22Rv1 (cell line): ENCODE data around the gene PDLIM5.

ENCODE experiments used
- H3K27ac ChIP-seq: fragments of 450-650 bp; 2 replicates; pipeline ENCODE4 v1.5.1; 2017
- ZFX ChIP-seq: fragments of 450-650 bp; IDR thresholded peaks from 2 replicates; pipeline ENCODE4 v1.6.1; 2017; ENCODE audit warnings: antibody characterized with exemption, borderline replicate concordance
- TF ChIP-seq, protein P1 (sequence below): fragments of 450-650 bp; IDR thresholded peaks from 2 replicates; pipeline ENCODE4 v1.5.1; 2017; ENCODE audit warnings: mild to moderate bottlenecking

PDLIM5 gene

DNA sequence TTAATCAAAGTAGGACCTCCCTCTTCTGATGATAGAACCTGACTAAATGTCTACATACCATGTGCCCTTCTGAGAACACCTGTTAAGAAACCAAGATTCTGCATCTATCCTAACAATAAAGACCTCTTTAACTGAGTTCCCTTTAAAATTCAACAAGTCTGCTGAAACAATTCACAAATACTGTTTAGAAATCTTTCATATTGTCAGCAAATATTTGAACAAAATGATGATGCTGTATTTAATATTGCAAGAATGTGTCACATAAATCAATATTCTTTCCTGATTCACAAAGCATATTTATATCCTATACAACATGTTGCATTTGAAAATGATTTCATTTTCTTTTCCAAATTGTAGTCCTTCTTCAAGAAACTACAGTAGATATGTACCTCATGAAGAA is 246.4 kb downstream of the PDLIM5 start:
- TF ChIP-seq ZFX = no peak
- TF ChIP-seq, protein P1, sequence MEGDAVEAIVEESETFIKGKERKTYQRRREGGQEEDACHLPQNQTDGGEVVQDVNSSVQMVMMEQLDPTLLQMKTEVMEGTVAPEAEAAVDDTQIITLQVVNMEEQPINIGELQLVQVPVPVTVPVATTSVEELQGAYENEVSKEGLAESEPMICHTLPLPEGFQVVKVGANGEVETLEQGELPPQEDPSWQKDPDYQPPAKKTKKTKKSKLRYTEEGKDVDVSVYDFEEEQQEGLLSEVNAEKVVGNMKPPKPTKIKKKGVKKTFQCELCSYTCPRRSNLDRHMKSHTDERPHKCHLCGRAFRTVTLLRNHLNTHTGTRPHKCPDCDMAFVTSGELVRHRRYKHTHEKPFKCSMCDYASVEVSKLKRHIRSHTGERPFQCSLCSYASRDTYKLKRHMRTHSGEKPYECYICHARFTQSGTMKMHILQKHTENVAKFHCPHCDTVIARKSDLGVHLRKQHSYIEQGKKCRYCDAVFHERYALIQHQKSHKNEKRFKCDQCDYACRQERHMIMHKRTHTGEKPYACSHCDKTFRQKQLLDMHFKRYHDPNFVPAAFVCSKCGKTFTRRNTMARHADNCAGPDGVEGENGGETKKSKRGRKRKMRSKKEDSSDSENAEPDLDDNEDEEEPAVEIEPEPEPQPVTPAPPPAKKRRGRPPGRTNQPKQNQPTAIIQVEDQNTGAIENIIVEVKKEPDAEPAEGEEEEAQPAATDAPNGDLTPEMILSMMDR = no peak
- no peak overlapping the region for H3K27ac ChIP-seq

DNA sequence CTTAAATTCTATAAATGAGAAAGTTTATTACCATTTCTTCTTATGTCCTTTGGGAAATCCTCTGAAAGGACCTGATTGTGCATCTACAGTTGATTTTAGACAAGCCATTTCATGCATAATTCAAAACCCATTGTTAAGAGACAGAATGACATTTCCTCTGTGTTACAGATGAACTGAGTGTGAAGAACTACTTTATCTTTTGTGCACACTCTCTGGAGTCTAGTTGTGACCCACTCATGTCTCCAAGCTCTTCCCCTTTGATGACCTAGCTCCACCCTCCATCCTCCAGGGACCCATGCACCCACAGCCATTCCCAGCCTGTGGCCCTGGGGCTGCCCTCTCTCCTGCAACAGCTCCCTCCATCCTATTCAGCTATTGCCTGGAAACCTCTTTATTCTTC is 248.6 kb downstream of the PDLIM5 start:
- TF ChIP-seq, protein P1 = no peak
- TF ChIP-seq ZFX = no peak
- no peak overlapping the region for H3K27ac ChIP-seq

DNA sequence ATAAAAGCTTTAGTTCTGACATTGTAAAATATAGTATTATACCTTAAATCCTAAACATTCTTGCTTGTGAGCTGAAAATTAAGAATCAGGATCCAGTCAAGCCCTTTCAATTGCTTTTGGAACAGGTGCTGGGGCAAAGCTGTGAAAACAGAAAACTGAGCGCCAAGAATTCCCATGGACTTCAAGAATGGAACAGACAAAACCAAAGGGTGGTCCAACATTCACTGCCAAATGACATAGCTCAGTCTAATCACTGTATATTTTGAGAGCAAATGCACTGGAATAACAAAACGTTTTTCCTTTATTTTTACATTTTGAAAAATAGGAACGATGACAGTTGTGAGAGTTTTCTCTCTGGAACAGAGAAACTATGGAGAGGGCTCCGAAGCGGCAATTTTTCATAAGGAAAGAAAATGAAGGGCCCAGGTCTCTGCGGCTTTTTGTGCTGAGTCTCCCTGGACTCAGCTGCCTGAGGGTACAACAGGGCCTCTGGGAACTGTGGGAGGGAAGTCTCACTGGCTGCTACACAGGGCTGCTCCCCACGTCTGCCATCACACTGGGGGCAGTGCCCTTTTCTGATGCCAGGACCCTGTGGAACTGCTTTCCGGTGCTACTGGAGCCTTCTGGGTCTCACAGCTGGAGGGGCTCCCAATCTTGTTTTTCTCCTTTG is 250.0 kb downstream of the PDLIM5 start:
- no peak for TF ChIP-seq ZFX
- TF ChIP-seq, protein P1 = no peak
- no peak overlapping the region for H3K27ac ChIP-seq

DNA sequence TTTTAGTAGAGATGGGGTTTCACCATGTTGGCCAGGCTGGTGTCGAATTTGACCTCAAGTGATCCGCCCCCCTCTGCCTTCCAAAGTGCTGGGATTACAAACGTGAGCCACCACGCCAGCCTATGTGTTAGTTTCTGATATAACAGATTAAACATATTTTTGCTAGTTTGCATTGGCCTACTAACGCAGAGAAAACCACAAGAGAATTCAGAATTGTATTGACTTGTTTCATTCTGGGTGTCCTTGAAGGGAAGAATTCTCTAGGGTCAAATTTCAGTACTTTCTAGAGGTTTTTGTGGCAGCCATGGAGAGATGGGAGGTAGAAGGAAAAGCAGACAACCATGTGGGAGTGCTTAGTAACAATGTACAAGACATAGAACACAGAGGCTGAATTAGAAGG is 259.9 kb downstream of the PDLIM5 start:
- no peak overlapping the region for H3K27ac ChIP-seq
- TF ChIP-seq ZFX = no peak
- TF ChIP-seq, protein P1 = no peak

DNA sequence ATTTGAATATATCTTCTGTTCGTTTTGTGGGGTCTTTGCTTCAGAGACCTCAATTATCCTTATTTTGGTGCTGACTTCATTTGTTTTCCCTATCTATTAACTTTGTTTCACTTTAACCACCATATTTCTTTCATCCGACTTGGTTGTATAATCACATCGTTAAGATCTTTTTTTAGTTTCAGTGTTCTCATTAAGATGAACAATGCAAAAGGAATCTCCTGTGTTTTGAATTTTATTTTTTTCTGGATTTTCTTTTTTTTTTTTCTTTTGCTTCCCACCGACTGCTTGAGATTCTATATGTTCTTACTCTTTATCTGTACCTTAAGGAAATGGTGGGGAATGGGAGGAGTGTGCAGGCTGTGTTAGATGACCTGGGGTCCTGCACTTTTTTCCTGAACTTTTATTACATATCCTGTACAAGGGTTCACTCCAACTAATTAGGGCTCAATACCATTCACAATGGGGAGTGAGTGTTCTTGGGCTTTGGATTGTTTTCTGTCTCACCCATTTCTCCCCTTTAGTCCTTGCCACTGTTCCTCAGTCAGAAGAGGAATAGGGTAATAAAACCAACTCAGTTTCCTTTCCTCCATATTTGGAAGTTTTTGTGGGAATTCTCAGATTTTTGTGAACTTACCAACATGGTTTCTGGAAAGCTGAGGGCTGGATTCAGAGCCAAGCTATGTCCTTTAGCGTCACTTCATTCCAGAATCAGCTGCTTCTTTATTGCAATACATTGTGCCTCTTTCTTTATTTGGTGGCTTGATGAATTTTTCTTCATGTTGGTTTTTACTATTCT is 262.8 kb downstream of the PDLIM5 start:
- no peak for TF ChIP-seq ZFX
- TF ChIP-seq, protein P1 = no peak
- H3K27ac ChIP-seq = no peak overlapping the region

DNA sequence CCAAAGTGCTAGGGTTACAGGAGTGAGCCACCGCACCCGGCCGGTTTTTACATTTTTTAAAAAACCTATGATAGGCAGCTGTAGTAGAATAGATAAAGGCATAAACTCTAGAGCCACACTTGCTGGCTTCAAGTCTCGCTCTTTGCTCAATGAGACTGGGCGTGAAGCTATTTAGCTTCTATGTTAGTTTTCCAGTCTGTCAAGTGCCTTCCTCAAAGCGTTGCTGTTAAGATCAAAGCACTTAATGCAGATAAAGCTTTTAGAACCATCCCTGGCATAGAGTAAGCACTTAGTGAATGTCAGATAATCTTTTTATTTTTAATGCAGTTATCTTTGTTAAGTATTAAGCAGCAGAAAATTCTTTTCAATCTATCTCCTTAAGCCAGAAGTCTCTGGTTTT is 264.0 kb downstream of the PDLIM5 start:
- no peak for TF ChIP-seq ZFX
- TF ChIP-seq, protein P1 = no peak
- no peak overlapping the region for H3K27ac ChIP-seq
